Neural cell (in vitro differentiated cells): ENCODE measurements around the gene PTH.

Experiments used
- EP300 ChIP-seq: fragments of 450-650 bp; conservative IDR thresholded peaks from 2 replicates; pipeline ENCODE4 v1.6.1; 2014; ENCODE audit warnings: antibody characterized with exemption, mild to moderate bottlenecking, moderate library complexity; ENCODE audit not compliant: poor library complexity, severe bottlenecking
- EZH2 ChIP-seq: fragments of 200-600, 300-800 bp; shearing (Covaris generic), sonication (generic); IDR thresholded peaks from 2 replicates; pipeline ENCODE4 v1.6.1; 2014; ENCODE audit warnings: antibody characterized with exemption, low read length, borderline replicate concordance, mild to moderate bottlenecking; ENCODE audit not compliant: insufficient read depth, poor library complexity, severe bottlenecking
- MXI1 ChIP-seq: fragments of 450-650 bp; conservative IDR thresholded peaks from 2 replicates; pipeline ENCODE4 v1.6.1; 2014; ENCODE audit warnings: antibody characterized with exemption, mild to moderate bottlenecking; ENCODE audit not compliant: poor library complexity, severe bottlenecking
- POLR2AphosphoS5 ChIP-seq: IDR thresholded peaks from 2 replicates; pipeline ENCODE4 v1.6.1; 2012
- RAD21 ChIP-seq: fragments of 450-650 bp; conservative IDR thresholded peaks from 2 replicates; pipeline ENCODE4 v1.6.1; 2014; ENCODE audit warnings: antibody characterized with exemption, mild to moderate bottlenecking, moderate library complexity
- TAF1 ChIP-seq: IDR thresholded peaks from 2 replicates; pipeline ENCODE4 v1.6.1; 2012; ENCODE audit warnings: low read depth
- TF ChIP-seq, protein P1 (sequence below): fragments of 450-650 bp; IDR thresholded peaks from 2 replicates; pipeline ENCODE4 v1.5.1; 2014; ENCODE audit warnings: antibody characterized with exemption, mild to moderate bottlenecking, moderate library complexity; ENCODE audit not compliant: poor library complexity, severe bottlenecking
- TF ChIP-seq, protein P2 (sequence below): IDR thresholded peaks from 2 replicates; pipeline ENCODE4 v1.6.1; 2012; ENCODE audit warnings: borderline replicate concordance

DNA sequence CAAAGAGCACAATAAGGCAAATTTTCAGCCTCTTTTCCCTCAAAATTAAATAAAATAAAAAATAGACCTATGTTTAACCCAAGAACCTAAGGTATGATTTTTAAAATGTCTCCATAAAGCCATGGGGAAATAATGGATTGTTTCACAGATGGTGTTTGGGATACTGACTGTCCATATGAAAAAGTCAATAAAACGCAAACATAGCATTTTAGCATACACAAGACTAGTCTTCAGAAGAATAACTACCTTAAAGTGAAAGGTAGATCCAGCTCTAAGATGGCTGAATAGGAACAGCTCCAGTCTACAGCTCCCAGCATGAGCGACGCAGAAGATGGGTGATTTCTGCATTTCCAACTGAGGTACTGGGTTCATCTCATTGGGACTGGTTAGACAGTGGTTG, 16.1 kb downstream of the PTH start:
- TF ChIP-seq, protein P1, sequence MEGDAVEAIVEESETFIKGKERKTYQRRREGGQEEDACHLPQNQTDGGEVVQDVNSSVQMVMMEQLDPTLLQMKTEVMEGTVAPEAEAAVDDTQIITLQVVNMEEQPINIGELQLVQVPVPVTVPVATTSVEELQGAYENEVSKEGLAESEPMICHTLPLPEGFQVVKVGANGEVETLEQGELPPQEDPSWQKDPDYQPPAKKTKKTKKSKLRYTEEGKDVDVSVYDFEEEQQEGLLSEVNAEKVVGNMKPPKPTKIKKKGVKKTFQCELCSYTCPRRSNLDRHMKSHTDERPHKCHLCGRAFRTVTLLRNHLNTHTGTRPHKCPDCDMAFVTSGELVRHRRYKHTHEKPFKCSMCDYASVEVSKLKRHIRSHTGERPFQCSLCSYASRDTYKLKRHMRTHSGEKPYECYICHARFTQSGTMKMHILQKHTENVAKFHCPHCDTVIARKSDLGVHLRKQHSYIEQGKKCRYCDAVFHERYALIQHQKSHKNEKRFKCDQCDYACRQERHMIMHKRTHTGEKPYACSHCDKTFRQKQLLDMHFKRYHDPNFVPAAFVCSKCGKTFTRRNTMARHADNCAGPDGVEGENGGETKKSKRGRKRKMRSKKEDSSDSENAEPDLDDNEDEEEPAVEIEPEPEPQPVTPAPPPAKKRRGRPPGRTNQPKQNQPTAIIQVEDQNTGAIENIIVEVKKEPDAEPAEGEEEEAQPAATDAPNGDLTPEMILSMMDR = no peak
- TF ChIP-seq POLR2AphosphoS5 = no peak
- TF ChIP-seq EP300 = no peak
- TF ChIP-seq MXI1 = no peak
- TF ChIP-seq, protein P2, sequence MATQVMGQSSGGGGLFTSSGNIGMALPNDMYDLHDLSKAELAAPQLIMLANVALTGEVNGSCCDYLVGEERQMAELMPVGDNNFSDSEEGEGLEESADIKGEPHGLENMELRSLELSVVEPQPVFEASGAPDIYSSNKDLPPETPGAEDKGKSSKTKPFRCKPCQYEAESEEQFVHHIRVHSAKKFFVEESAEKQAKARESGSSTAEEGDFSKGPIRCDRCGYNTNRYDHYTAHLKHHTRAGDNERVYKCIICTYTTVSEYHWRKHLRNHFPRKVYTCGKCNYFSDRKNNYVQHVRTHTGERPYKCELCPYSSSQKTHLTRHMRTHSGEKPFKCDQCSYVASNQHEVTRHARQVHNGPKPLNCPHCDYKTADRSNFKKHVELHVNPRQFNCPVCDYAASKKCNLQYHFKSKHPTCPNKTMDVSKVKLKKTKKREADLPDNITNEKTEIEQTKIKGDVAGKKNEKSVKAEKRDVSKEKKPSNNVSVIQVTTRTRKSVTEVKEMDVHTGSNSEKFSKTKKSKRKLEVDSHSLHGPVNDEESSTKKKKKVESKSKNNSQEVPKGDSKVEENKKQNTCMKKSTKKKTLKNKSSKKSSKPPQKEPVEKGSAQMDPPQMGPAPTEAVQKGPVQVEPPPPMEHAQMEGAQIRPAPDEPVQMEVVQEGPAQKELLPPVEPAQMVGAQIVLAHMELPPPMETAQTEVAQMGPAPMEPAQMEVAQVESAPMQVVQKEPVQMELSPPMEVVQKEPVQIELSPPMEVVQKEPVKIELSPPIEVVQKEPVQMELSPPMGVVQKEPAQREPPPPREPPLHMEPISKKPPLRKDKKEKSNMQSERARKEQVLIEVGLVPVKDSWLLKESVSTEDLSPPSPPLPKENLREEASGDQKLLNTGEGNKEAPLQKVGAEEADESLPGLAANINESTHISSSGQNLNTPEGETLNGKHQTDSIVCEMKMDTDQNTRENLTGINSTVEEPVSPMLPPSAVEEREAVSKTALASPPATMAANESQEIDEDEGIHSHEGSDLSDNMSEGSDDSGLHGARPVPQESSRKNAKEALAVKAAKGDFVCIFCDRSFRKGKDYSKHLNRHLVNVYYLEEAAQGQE = no peak
- TF ChIP-seq TAF1 = no peak
- no peak for TF ChIP-seq EZH2
- no peak for TF ChIP-seq RAD21
